Thyroid gland (tissue), 4 donors: ENCODE measurements around the gene POMGNT2.

Experiments
- CTCF ChIP-seq, 6 experiments: fragments of 200-600 bp in 3 of 6; fragments of 450-650 bp in 3 of 6; sonication (generic) in 3 of 6; IDR thresholded peaks; one replicate each; pipeline ENCODE4 v1.5.1; 2016 to 2019; ENCODE audit warnings: antibody characterized with exemption in 6 of 6, mild to moderate bottlenecking in 2 of 6, inconsistent platforms in 1 of 6, moderate library complexity in 1 of 6
- POLR2A ChIP-seq, 2 donors: fragments of 450-650 bp; IDR thresholded peaks; one replicate each; pipeline ENCODE4 v1.6.1; 2017; ENCODE audit warnings: antibody characterized with exemption in 2 of 2, mild to moderate bottlenecking in 2 of 2, moderate library complexity in 1 of 2

- TF ChIP-seq CTCF (IDR thresholded peaks at IDR 0.05) (no peak), POLR2A (IDR thresholded peaks at IDR 0.05) (no peak)
Measured at GRCh38 chr3:43096761-43097160, 9.1 kb downstream of the POMGNT2 start.
